ENCODE results near the gene PON3.

GRCh38 chr7:95330961-95331337 is 65.2 kb downstream of the PON3 start:
- no peak for TF ChIP-seq CBX5 (IDR thresholded peaks at IDR 0.05; ENCODE audit: low read depth, low read length)
- no peak for TF ChIP-seq POLR2AphosphoS5 (IDR thresholded peaks at IDR 0.05; ENCODE audit: low read depth, low read length)
- TF ChIP-seq SRF (IDR thresholded peaks at IDR 0.05; ENCODE audit: low read depth, low read length), result no peak
- no peak for TF ChIP-seq EGR1 (IDR thresholded peaks at IDR 0.05; ENCODE audit: borderline replicate concordance, low read depth, low read length)
- no peak for TF ChIP-seq CTCF (IDR thresholded peaks at IDR 0.05; ENCODE audit: control extremely low read depth in 1 of 3, insufficient read depth in 1 of 3, low read depth in 1 of 3, low read length in 3 of 3)
- no peak for TF ChIP-seq RBBP5 (IDR thresholded peaks at IDR 0.05; ENCODE audit: borderline replicate concordance, low read depth, low read length)
- TF ChIP-seq SIN3A (conservative IDR thresholded peaks at IDR 0.05 in 1 of 2, IDR thresholded peaks at IDR 0.05 in 1 of 2; ENCODE audit: low read depth in 1 of 2, low read length in 2 of 2), result no peak
- no peak for TF ChIP-seq SP4 (IDR thresholded peaks at IDR 0.05; ENCODE audit: low read length)
- no peak for TF ChIP-seq TCF12 (IDR thresholded peaks at IDR 0.05; ENCODE audit: low read depth, low read length)
- TF ChIP-seq EZH2 (IDR thresholded peaks at IDR 0.05; ENCODE audit: low read depth, low read length, severe bottlenecking), result no peak
- no peak for TF ChIP-seq JUN (IDR thresholded peaks at IDR 0.05; ENCODE audit: low read depth, low read length)
- no peak for TF ChIP-seq POLR2A (IDR thresholded peaks at IDR 0.05; ENCODE audit: control extremely low read depth in 1 of 2, low read depth in 2 of 2, low read length in 2 of 2)
